Activated CD4-positive, alpha-beta memory T cell treated with anti-CD3 and anti-CD28 coated beads, Interleukin-2, amount 10 ng/mL, durations not matched to agents 7 days and 5 days (primary cell): ENCODE measurements around the gene CHRNG. TPM values are rescaled to one million over a fixed set of nuclear protein-coding genes. Genes with fewer than 3 reads are reported as not detected.

Source experiments
- CTCF ChIA-PET: fragments of 350-600 bp; sonication (Branson Sonifier 250); formaldehyde crosslinking; loops from one replicate; lab custom pipeline; 2021; ENCODE audit warnings: antibody characterized with exemption, inconsistent platforms; lab: Charles Lee
- POLR2A ChIA-PET: fragments of 350-600 bp; sonication (Branson Sonifier 250); formaldehyde crosslinking; loops from one replicate; lab custom pipeline; 2021; ENCODE audit warnings: antibody characterized with exemption; lab: Charles Lee
- DNase-seq: peaks from one replicate; pipeline ENCODE4 v3.0.0-alpha.2; 2020
- H3K27ac Mint-ChIP-seq: one replicate; pipeline ENCODE4 v1.8.0; 2021; ENCODE audit warnings: mild to moderate bottlenecking, mixed read lengths
- H3K27me3 Mint-ChIP-seq: one replicate; pipeline ENCODE4 v1.8.0; 2021; ENCODE audit warnings: mixed read lengths
- H3K36me3 Mint-ChIP-seq: one replicate; pipeline ENCODE4 v1.8.0; 2021; ENCODE audit warnings: low read depth, mixed read lengths
- H3K4me1 Mint-ChIP-seq: one replicate; pipeline ENCODE4 v1.8.0; 2021; ENCODE audit warnings: mixed read lengths
- H3K4me3 Mint-ChIP-seq: one replicate; pipeline ENCODE4 v1.8.0; 2021; ENCODE audit warnings: mild to moderate bottlenecking, mixed read lengths
- H3K9me3 Mint-ChIP-seq: one replicate; pipeline ENCODE4 v1.8.0; 2021; ENCODE audit warnings: mixed read lengths
- total RNA-seq, 2 experiments: library from RNA; stranded (reverse); gene quantifications; one replicate each; pipeline ENCODE4 v1.2.3, GENCODE V29; 2021

Gene CHRNG
- total RNA-seq, 2 experiments from 2014 or later = not detected

GRCh38 chr2:232535761-232536530 lies 3.5 kb upstream of the CHRNG start:
- no peak for DNase-seq
- H3K4me3 Mint-ChIP-seq = no peak overlapping the region
- no peak overlapping the region for H3K27ac Mint-ChIP-seq
- POLR2A ChIA-PET = no interaction called here
- H3K9me3 Mint-ChIP-seq = no peaks in the 10 kb centered on the region
- CTCF ChIA-PET = no interaction called here
- H3K27me3 Mint-ChIP-seq = peaks cover 10% of the 10 kb centered on the region
- no peaks in the 10 kb centered on the region for H3K36me3 Mint-ChIP-seq
- H3K4me1 Mint-ChIP-seq = peaks cover 2% of the 10 kb centered on the region

- no peaks in the 10 kb centered on the region for H3K9me3 Mint-ChIP-seq
- POLR2A ChIA-PET = interaction anchor here (1.2 kb wide), 1 partner anchor 12 kb away, joined by 5 read pairs; no protein-coding TSS in a partner anchor
These were observed 2.4 kb upstream of the CHRNG start for GRCh38 chr2:232537079-232537478.

GRCh38 chr2:232537499-232537898 lies 2.0 kb upstream of the CHRNG start:
- CTCF ChIA-PET = interaction anchor here (0.9 kb wide), 1 partner anchor 43 kb away, joined by 3 read pairs; no protein-coding TSS in a partner anchor
- POLR2A ChIA-PET = interaction anchor here (1.2 kb wide), 1 partner anchor 12 kb away, joined by 5 read pairs; no protein-coding TSS in a partner anchor
- H3K27me3 Mint-ChIP-seq = peaks cover 10% of the 10 kb centered on the region
- H3K36me3 Mint-ChIP-seq = no peaks in the 10 kb centered on the region
- H3K4me3 Mint-ChIP-seq = no peak overlapping the region
- DNase-seq = no peak
- H3K27ac Mint-ChIP-seq = no peak overlapping the region
- H3K4me1 Mint-ChIP-seq = peaks cover 2% of the 10 kb centered on the region
- no peaks in the 10 kb centered on the region for H3K9me3 Mint-ChIP-seq

More at GRCh38 chr2:232537079-232537478, 2.4 kb upstream of the CHRNG start:
- H3K27ac Mint-ChIP-seq = no peak overlapping the region
- peaks cover 2% of the 10 kb centered on the region for H3K4me1 Mint-ChIP-seq
- CTCF ChIA-PET = interaction anchor here (0.9 kb wide), 1 partner anchor 42 kb away, joined by 3 read pairs; no protein-coding TSS in a partner anchor
- peaks cover 10% of the 10 kb centered on the region for H3K27me3 Mint-ChIP-seq
- no peak overlapping the region for H3K4me3 Mint-ChIP-seq
- no peak for DNase-seq
- H3K36me3 Mint-ChIP-seq = no peaks in the 10 kb centered on the region

- ChIA-PET POLR2A (no interaction called here), CTCF (interaction anchor here (0.6 kb wide), 1 partner anchor 85 kb away, joined by 3 read pairs; no protein-coding TSS in a partner anchor)
- H3K36me3 Mint-ChIP-seq = peaks cover 3% of the 10 kb centered on the region
- H3K4me3 Mint-ChIP-seq = no peak overlapping the region
- no peak overlapping the region for H3K27ac Mint-ChIP-seq
- H3K4me1 Mint-ChIP-seq = peaks cover 2% of the 10 kb centered on the region
- no peak for DNase-seq
- H3K27me3 Mint-ChIP-seq = peaks cover 9% of the 10 kb centered on the region
- H3K9me3 Mint-ChIP-seq = no peaks in the 10 kb centered on the region
These were observed 821 bp upstream of the CHRNG start for GRCh38 chr2:232538671-232539070.

GRCh38 chr2:232540441-232541041 lies 1.0 kb downstream of the CHRNG start:
- DNase-seq = no peak
- Mint-ChIP-seq H3K4me1 (peaks cover 2% of the 10 kb centered on the region), H3K9me3 (no peaks in the 10 kb centered on the region), H3K27me3 (peaks cover 9% of the 10 kb centered on the region), H3K36me3 (peaks cover 7% of the 10 kb centered on the region), H3K27ac (no peak overlapping the region), H3K4me3 (no peak overlapping the region)
- ChIA-PET POLR2A (no interaction called here), CTCF (no interaction called here)

GRCh38 chr2:232541195-232541960 lies 1.9 kb downstream of the CHRNG start:
- Mint-ChIP-seq H3K4me3 (no peak overlapping the region), H3K36me3 (peaks cover 9% of the 10 kb centered on the region), H3K27ac (no peak overlapping the region), H3K4me1 (peaks cover 2% of the 10 kb centered on the region), H3K9me3 (no peaks in the 10 kb centered on the region), H3K27me3 (peaks cover 9% of the 10 kb centered on the region)
- DNase-seq = no peak
- ChIA-PET POLR2A (interaction anchor here (1.2 kb wide), 1 partner anchor 9 kb away, joined by 3 read pairs; the partner anchor contains the start of gene EIF4E2), CTCF (no interaction called here)

GRCh38 chr2:232541961-232542714 lies 2.6 kb downstream of the CHRNG start:
- POLR2A ChIA-PET = interaction anchor here (1.2 kb wide), 1 partner anchor 9 kb away, joined by 3 read pairs; the partner anchor contains the start of gene EIF4E2
- H3K27me3 Mint-ChIP-seq = peaks cover 9% of the 10 kb centered on the region
- CTCF ChIA-PET = no interaction called here
- H3K4me3 Mint-ChIP-seq = no peak overlapping the region
- peaks cover 14% of the 10 kb centered on the region for H3K36me3 Mint-ChIP-seq
- H3K4me1 Mint-ChIP-seq = peaks cover 6% of the 10 kb centered on the region
- no peak overlapping the region for H3K27ac Mint-ChIP-seq
- no peaks in the 10 kb centered on the region for H3K9me3 Mint-ChIP-seq
- no peak for DNase-seq

GRCh38 chr2:232542715-232543467 lies 3.4 kb downstream of the CHRNG start:
- Mint-ChIP-seq H3K4me3 (no peak overlapping the region), H3K36me3 (peaks cover 20% of the 10 kb centered on the region), H3K9me3 (no peaks in the 10 kb centered on the region), H3K4me1 (peaks cover 13% of the 10 kb centered on the region), H3K27ac (no peak overlapping the region), H3K27me3 (peaks cover 6% of the 10 kb centered on the region)
- ChIA-PET POLR2A (interaction anchor here (1.2 kb wide), 1 partner anchor 8 kb away, joined by 3 read pairs; the partner anchor contains the start of gene EIF4E2), CTCF (no interaction called here)
- no peak for DNase-seq

GRCh38 chr2:232543491-232543890 lies 4.0 kb downstream of the CHRNG start:
- CTCF ChIA-PET = no interaction called here
- H3K27ac Mint-ChIP-seq = no peak overlapping the region
- peaks cover 24% of the 10 kb centered on the region for H3K36me3 Mint-ChIP-seq
- no peak overlapping the region for H3K4me3 Mint-ChIP-seq
- POLR2A ChIA-PET = no interaction called here
- no peaks in the 10 kb centered on the region for H3K9me3 Mint-ChIP-seq
- H3K4me1 Mint-ChIP-seq = peaks cover 16% of the 10 kb centered on the region
- peaks cover under 1% of the 10 kb centered on the region for H3K27me3 Mint-ChIP-seq
- no peak for DNase-seq

GRCh38 chr2:232543928-232544631 lies 4.6 kb downstream of the CHRNG start:
- H3K27ac Mint-ChIP-seq = no peak overlapping the region
- CTCF ChIA-PET = no interaction called here
- POLR2A ChIA-PET = no interaction called here
- no peaks in the 10 kb centered on the region for H3K9me3 Mint-ChIP-seq
- H3K27me3 Mint-ChIP-seq = no peaks in the 10 kb centered on the region
- peaks cover 22% of the 10 kb centered on the region for H3K4me1 Mint-ChIP-seq
- H3K4me3 Mint-ChIP-seq = no peak overlapping the region
- H3K36me3 Mint-ChIP-seq = peaks cover 30% of the 10 kb centered on the region
- DNase-seq = no peak

GRCh38 chr2:232544674-232545073 lies 5.2 kb downstream of the CHRNG start:
- DNase-seq = no peak
- no peak overlapping the region for H3K4me3 Mint-ChIP-seq
- ChIA-PET POLR2A (no interaction called here), CTCF (no interaction called here)
- H3K36me3 Mint-ChIP-seq = peaks cover 32% of the 10 kb centered on the region
- H3K4me1 Mint-ChIP-seq = peaks cover 28% of the 10 kb centered on the region
- H3K27me3 Mint-ChIP-seq = no peaks in the 10 kb centered on the region
- H3K27ac Mint-ChIP-seq = no peak overlapping the region
- H3K9me3 Mint-ChIP-seq = no peaks in the 10 kb centered on the region
